Skin epidermis (tissue), 12 donors: ENCODE data around the gene NEDD8.
A peak's percentile ranks its signal among the peaks of the same experiment; 100 is the strongest.
"Not testable (repeated sequence)": the region's sequence is repeated elsewhere in the genome, so short reads cannot be mapped to it uniquely, and the experiment has no call there.

Source experiments
- H3K27ac ChIP-seq, 21 experiments: fragments of 200-600 bp; sonication (generic) in 11 of 21; one replicate each; pipeline ENCODE4 v1.5.0; 2020; ENCODE audit warnings: mild to moderate bottlenecking in 3 of 21, inconsistent platforms in 2 of 21, moderate library complexity in 2 of 21
- H3K4me3 ChIP-seq, 7 experiments: fragments of 200-600 bp; sonication (generic) in 2 of 7; one replicate each; pipeline ENCODE4 v1.5.0; 2020; ENCODE audit warnings: inconsistent platforms in 2 of 7, mild to moderate bottlenecking in 2 of 7, moderate library complexity in 1 of 7

The NEDD8 gene

DNA sequence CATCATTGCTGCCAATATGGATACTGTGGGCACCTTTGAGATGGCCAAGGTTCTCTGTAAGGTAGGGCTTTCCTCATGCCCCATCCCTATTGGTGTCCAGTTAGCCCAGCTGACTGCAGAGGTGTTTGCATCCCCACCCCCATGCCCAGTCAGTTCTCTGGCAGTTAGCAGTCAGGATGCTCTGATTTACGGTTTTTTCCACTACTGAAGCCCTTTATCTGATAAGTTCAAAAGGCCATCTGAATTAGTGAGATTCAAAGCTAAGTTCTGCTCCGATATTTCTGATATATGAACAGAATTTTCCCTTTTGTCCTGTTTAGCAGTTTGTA is 1.3 kb upstream of the NEDD8 start:
- peak overlapping the region in 16 of 21 experiments; percentile 78 to 97 (median 91) for H3K27ac ChIP-seq
- H3K4me3 ChIP-seq = peak overlapping the region; percentile 59 to 87 (median 69)

- Histone ChIP-seq H3K27ac (peak within 1 kb of the TSS; percentile 17 to 97 (median 90)), H3K4me3 (peak within 1 kb of the TSS; percentile 59 to 87 (median 69))
Measured at GRCh38 chr14:24232645-24233537, 724 bp upstream of the NEDD8 start, which contains the start of gene GMPR2. Gene GMPR2, plus strand, starts transcription at chr14:24232929. Its CDS starts 325 bp downstream, at chr14:24233254.

GRCh38 chr14:24231263-24232120 is 675 bp downstream of the NEDD8 start:
- Histone ChIP-seq H3K4me3 (peak overlapping the region; percentile 59 to 87 (median 69)), H3K27ac (peak overlapping the region; percentile 17 to 97 (median 90))

- Histone ChIP-seq H3K27ac (no peak overlapping the region), H3K4me3 (no peak overlapping the region)
Measured at GRCh38 chr14:24228902-24229301, 3.3 kb downstream of the NEDD8 start.

DNA sequence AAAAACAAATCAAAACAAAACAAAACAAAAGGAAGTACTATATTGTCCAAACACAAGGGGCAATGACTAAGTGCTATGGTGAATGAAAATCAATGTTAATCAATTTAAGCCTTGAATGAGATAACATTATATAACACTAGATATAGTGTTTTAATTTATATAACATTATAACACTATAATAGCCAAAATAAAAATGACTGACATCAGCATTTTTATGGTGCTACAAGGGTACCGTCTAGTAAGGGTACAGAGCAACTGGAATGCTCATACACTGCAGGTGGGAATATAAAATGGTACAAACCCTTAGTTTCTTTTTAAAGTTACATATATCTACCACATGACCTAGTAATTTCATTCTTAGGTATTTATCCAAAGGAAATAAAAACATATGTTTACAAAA is 5.7 kb downstream of the NEDD8 start:
- no peak overlapping the region for H3K27ac ChIP-seq
- H3K4me3 ChIP-seq = no peak overlapping the region

DNA sequence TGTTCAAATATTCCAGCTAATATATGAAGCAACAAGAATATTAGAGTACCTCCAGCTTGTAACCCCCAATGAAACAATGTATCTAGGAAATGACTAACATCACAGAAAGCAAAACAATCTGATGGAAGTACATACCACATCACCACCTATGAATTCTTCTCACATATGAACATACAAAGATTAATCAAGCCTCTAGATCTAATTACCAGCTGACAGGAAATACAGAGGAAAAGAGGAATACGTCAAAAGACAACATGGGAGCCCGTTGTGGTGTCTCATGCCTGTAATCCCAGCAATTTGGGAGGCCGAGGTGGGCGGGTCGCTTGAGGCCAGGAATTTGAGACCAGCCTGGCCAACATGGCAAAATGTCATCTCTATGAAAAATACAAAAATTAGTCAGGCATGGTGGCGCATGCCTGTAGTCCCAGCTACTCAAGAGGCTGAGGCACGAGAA is 7.5 kb downstream of the NEDD8 start:
- H3K27ac ChIP-seq = peak overlapping the region in 4 of 21 experiments; percentile 13 to 62 (median 25)
- H3K4me3 ChIP-seq = no peak overlapping the region

DNA sequence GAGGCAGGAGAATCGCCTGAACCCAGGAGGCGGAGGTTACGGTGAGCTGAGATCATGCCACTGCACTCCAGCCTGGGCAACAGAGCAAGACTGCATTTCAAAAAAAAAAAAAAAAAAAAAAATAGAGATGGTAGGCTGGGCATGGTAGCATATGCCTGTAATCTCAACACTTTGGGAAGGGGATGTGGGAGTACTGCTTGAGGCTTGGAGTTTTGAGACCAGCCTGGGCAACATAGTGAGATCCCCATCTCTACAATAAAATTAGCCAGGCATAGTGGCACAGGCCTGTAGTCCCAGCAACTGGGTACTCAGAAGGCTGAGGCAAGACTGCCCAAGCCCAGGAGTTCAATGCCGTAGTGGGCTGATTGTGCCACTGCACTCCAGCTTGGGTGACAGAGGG is 9.2 kb downstream of the NEDD8 start:
- not testable (repeated sequence) for H3K27ac ChIP-seq, H3K4me3 ChIP-seq

GRCh38 chr14:24219521-24219920 is 12.6 kb downstream of the NEDD8 start:
- H3K27ac ChIP-seq = no peak overlapping the region
- no peak overlapping the region for H3K4me3 ChIP-seq

- no peak overlapping the region for H3K4me3 ChIP-seq
Measured at GRCh38 chr14:24219080-24219479, 13.1 kb downstream of the NEDD8 start.

GRCh38 chr14:24216876-24217275 is 15.3 kb downstream of the NEDD8 start:
- H3K4me3 ChIP-seq = not testable (repeated sequence)
- H3K27ac ChIP-seq = peak overlapping the region in 4 of 21 experiments; percentile 84 to 93 (median 88)

More at GRCh38 chr14:24219080-24219479, 13.1 kb downstream of the NEDD8 start:
- peak overlapping the region in 1 of 21 experiments; percentile 41 for H3K27ac ChIP-seq

GRCh38 chr14:24216345-24216699 is 15.8 kb downstream of the NEDD8 start:
- Histone ChIP-seq H3K4me3 (peak overlapping the region in 2 of 7 experiments; percentile 54 to 65), H3K27ac (peak overlapping the region in 14 of 21 experiments; percentile 63 to 95 (median 89))

DNA sequence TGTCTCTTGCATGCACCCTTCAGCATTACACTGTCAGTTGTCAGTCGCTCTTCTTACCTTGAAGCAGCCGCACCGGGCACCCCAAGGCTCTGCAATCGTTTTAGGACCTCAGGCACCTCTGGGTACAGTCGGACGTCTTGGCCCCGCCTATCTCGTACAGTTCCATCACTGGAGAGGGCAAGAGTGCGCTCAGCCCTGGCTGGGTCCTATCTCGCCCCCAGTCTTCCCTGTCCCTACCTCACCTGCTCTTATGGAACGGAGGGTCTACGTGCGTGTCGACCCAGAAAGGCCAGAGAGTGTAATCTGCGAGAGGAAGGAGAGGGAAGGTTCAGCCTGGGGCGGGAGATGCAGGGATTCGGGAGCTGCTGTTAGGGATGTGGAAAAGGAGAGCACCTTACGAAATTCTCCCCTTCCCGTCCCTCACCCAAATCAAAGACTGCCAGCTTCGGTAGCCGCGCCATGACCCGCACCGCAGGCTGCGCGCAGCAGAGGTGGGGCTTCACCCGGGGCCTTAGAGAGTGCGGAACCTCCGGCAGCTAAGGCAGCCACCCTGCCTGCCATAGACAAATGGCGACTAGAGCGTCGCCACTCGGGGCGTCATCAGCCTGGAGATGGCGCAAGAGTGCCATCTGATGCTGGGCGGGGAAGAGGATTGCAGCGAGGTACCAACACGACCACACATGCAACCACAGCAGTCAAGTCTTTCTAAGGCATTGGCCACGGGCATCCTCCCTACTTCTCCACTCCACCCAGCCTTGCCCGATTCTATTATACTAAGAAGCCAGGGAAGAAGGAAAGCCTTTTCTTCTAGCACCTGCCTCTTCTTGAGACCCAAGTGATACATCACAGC is 16.4 kb downstream of the NEDD8 start, which contains the start of gene MDP1:
Gene MDP1, minus strand, starts transcription at position 572 of the 850 bp plus-strand sequence. Its CDS starts 111 bp downstream, at position 461.
- H3K4me3 ChIP-seq = peak within 1 kb of the TSS; percentile 54 to 70 (median 64)
- peak within 1 kb of the TSS; percentile 40 to 96 (median 88) for H3K27ac ChIP-seq

- Histone ChIP-seq H3K27ac (peak overlapping the region in 19 of 21 experiments; percentile 90 to 99 (median 97)), H3K4me3 (peak overlapping the region in 4 of 7 experiments; percentile 56 to 85 (median 62))
Measured at GRCh38 chr14:24213866-24214662, 18.1 kb downstream of the NEDD8 start.

DNA sequence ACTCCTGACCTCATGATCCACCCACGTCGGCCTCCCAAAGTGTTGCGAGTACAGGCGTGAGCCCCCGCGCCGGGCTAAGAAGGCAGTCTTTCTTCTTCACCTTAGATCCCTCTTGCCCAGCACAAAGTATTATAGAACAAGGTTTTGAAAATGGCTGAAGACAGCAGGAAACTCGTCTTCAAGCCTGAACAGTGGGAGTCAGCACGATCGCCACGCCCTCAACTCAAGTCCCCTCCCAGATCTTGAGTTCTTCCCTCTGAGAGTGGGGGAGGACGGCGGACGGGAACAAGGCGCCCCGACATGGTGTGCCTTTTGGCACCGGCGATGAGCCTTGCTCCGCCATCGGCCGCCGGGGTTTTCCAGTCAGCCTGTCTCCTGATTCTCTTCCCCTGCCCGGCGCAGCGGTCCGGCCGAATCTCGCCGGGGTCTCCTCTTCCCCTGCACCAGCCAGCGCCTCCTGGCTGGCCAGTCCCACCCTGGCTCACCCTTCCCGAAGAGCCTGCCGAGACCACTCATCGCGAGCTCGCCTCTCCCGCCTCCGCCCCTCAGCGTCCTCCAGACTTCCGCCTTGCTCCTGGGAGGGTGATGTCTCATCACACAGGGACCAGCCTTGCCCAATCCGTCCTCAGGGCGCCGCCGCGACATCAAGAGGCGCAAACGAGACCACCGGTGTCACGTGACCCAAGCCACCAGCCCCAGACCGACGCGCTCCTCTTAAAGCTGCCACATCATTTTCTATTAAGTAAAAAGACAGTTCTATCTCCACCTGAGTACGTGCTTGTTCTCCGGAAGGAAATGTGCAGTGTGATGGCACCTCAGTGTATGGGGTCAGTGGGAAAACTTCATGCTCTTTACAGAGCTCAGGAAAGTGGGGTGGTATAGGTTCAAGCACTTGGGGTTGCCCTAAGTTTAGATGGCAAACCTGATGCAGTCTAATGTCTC is 19.0 kb downstream of the NEDD8 start, which contains the start of gene CHMP4A:
Gene CHMP4A, minus strand, starts transcription at position 565 of the 942 bp plus-strand sequence. Its CDS starts 49 bp downstream, at position 516.
- Histone ChIP-seq H3K4me3 (peak within 1 kb of the TSS; percentile 45 to 85 (median 60)), H3K27ac (peak within 1 kb of the TSS; percentile 63 to 99 (median 97))

GRCh38 chr14:24211311-24211710 is 20.9 kb downstream of the NEDD8 start:
- no peak overlapping the region for H3K27ac ChIP-seq
- H3K4me3 ChIP-seq = no peak overlapping the region

DNA sequence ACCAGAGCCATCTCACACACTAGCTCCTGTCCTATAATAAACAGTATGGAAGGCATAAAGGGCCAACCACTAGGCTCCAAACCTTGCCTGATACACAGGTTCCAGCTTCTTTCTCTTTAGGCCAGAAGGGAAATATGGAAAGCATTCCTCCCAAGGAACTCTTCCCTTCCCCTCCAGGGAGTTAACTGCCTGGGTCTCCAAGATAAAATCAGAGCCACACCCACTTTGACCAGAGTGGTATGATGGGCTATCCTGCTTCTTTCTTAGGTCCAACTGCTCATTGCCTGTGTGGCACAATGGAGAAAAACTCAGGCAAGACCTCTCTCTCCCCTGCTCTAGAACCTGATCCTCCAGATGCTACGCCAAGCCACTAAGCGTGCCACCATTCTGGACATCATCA is 24.5 kb downstream of the NEDD8 start:
- H3K4me3 ChIP-seq = no peak overlapping the region
- H3K27ac ChIP-seq = no peak overlapping the region

GRCh38 chr14:24207104-24207551 is 25.0 kb downstream of the NEDD8 start:
- Histone ChIP-seq H3K4me3 (no peak overlapping the region), H3K27ac (no peak overlapping the region)
